BLaER1 treated with 17β-estradiol and CSF1 and Interleukin-3, amounts not matched to agents 10 nM and 100 nM (cell line): ENCODE results near the gene APOE.
"Not testable (repeated sequence)": the region's sequence is repeated elsewhere in the genome, so short reads cannot be mapped to it uniquely, and the experiment has no call there.

Experiments
- H3K27ac ChIP-seq, 11 experiments: shearing (Covaris generic); formaldehyde crosslinking; 2 replicates each; pipeline ENCODE4 v1.8.1; 2022
- H3K27me3 ChIP-seq, 11 experiments: shearing (Covaris generic); formaldehyde crosslinking; 2 replicates each; pipeline ENCODE4 v1.8.1; 2022
- H3K36me3 ChIP-seq, 11 experiments: shearing (Covaris generic); formaldehyde crosslinking; 2 replicates each; pipeline ENCODE4 v1.8.1; 2022
- H3K4me1 ChIP-seq, 10 experiments: shearing (Covaris generic); formaldehyde crosslinking; 2 replicates each; pipeline ENCODE4 v1.8.1; 2022
- H3K4me2 ChIP-seq, 11 experiments: shearing (Covaris generic); formaldehyde crosslinking; 2 replicates each; pipeline ENCODE4 v1.8.1; 2022
- H3K4me3 ChIP-seq, 10 experiments: shearing (Covaris generic); formaldehyde crosslinking; 2 replicates each; pipeline ENCODE4 v1.8.1; 2022
- H3K9ac ChIP-seq, 11 experiments: shearing (Covaris generic); formaldehyde crosslinking; 2 replicates each; pipeline ENCODE4 v1.8.1; 2022
- H3K9me3 ChIP-seq, 11 experiments: shearing (Covaris generic); formaldehyde crosslinking; replicated peaks in 1 of 11; 2 replicates each; pipeline ENCODE4 v1.8.1; 2022
- H4K20me1 ChIP-seq, 11 experiments: shearing (Covaris generic); formaldehyde crosslinking; 2 replicates each; pipeline ENCODE4 v1.8.1; 2022
- Cebpa-rat ChIP-seq, 11 experiments: shearing (Covaris generic); IDR thresholded peaks; 2 replicates each; pipeline ENCODE4 v1.8.1; 2022

The APOE gene

GRCh38 chr19:44879309-44880065 lies 26.1 kb upstream of the APOE start:
- H3K9ac ChIP-seq = peak overlapping the region in 8 of 11 experiments; percentile 11 to 52 (median 28); a peak in 10 of 22 replicates
- peaks cover 0 to 51% (median 0%) of the 10 kb centered on the region in 11 experiments; a peak in 8 of 22 replicates for H4K20me1 ChIP-seq
- H3K36me3 ChIP-seq = peaks cover 50 to 98% (median 64%) of the 10 kb centered on the region in 11 experiments
- H3K4me3 ChIP-seq = no peak overlapping the region
- peaks cover 18 to 41% (median 32%) of the 10 kb centered on the region in 10 experiments for H3K4me1 ChIP-seq
- H3K4me2 ChIP-seq = peak overlapping the region in 8 of 11 experiments; percentile 9 to 53 (median 40); a peak in 11 of 22 replicates
- no peak for TF ChIP-seq Cebpa-rat (IDR thresholded peaks at IDR 0.05)
- H3K27me3 ChIP-seq = no peaks in the 10 kb centered on the region
- peak overlapping the region in 7 of 11 experiments; percentile 16 to 36 (median 24); a peak in 9 of 22 replicates for H3K27ac ChIP-seq
- H3K9me3 ChIP-seq = no peaks in the 10 kb centered on the region

- Histone ChIP-seq H3K36me3 (peaks cover 43 to 98% (median 61%) of the 10 kb centered on the region in 11 experiments), H4K20me1 (peaks cover 0 to 25% (median 0%) of the 10 kb centered on the region in 11 experiments; a peak in 7 of 22 replicates), H3K4me1 (peaks cover 6 to 24% (median 20%) of the 10 kb centered on the region in 10 experiments), H3K4me2 (no peak overlapping the region), H3K27me3 (no peaks in the 10 kb centered on the region), H3K9me3 (no peaks in the 10 kb centered on the region), H3K4me3 (no peak overlapping the region), H3K9ac (no peak overlapping the region), H3K27ac (no peak overlapping the region)
- TF ChIP-seq Cebpa-rat (IDR thresholded peaks at IDR 0.05) = no peak
Measured at GRCh38 chr19:44882063-44882462, 23.5 kb upstream of the APOE start.

GRCh38 chr19:44882619-44883397 lies 22.8 kb upstream of the APOE start:
- H3K9me3 ChIP-seq, H3K4me2 ChIP-seq, H3K27ac ChIP-seq, H3K9ac ChIP-seq, H3K4me3 ChIP-seq, H3K27me3 ChIP-seq: not testable (repeated sequence)
- Histone ChIP-seq H3K36me3 (peaks cover 41 to 98% (median 61%) of the 10 kb centered on the region in 11 experiments), H4K20me1 (peaks cover 0 to 18% (median 0%) of the 10 kb centered on the region in 11 experiments; a peak in 4 of 22 replicates), H3K4me1 (peaks cover 0 to 18% (median 13%) of the 10 kb centered on the region in 10 experiments; a peak in 13 of 20 replicates)

- Histone ChIP-seq H3K27me3 (no peaks in the 10 kb centered on the region), H3K4me3 (no peak overlapping the region), H3K36me3 (peaks cover 43 to 98% (median 61%) of the 10 kb centered on the region in 11 experiments), H3K4me2 (no peak overlapping the region), H4K20me1 (peaks cover 0 to 9% (median 0%) of the 10 kb centered on the region in 11 experiments; a peak in 4 of 22 replicates), H3K9ac (no peak overlapping the region), H3K9me3 (no peaks in the 10 kb centered on the region), H3K27ac (no peak overlapping the region), H3K4me1 (peaks cover 2 to 10% (median 9%) of the 10 kb centered on the region in 10 experiments; a peak in 15 of 20 replicates)
- no peak for TF ChIP-seq Cebpa-rat (IDR thresholded peaks at IDR 0.05)
Measured at GRCh38 chr19:44883922-44884321, 21.7 kb upstream of the APOE start.

GRCh38 chr19:44884566-44884965 lies 21.0 kb upstream of the APOE start:
- Histone ChIP-seq H3K4me1 (peaks cover 5 to 10% (median 6%) of the 10 kb centered on the region in 10 experiments), H3K9ac (no peak overlapping the region), H4K20me1 (peaks cover 0 to 3% (median 0%) of the 10 kb centered on the region in 11 experiments; a peak in 4 of 22 replicates), H3K27ac (no peak overlapping the region), H3K4me3 (no peak overlapping the region), H3K9me3 (no peaks in the 10 kb centered on the region), H3K4me2 (no peak overlapping the region), H3K36me3 (peaks cover 38 to 95% (median 58%) of the 10 kb centered on the region in 11 experiments), H3K27me3 (no peaks in the 10 kb centered on the region)
- no peak for TF ChIP-seq Cebpa-rat (IDR thresholded peaks at IDR 0.05)

- H4K20me1 ChIP-seq = peaks cover 0 to under 1% (median 0%) of the 10 kb centered on the region in 11 experiments; a peak in 2 of 22 replicates
- no peak overlapping the region for H3K4me3 ChIP-seq
- no peak for TF ChIP-seq Cebpa-rat (IDR thresholded peaks at IDR 0.05)
- H3K9me3 ChIP-seq = no peaks in the 10 kb centered on the region
- H3K9ac ChIP-seq = no peak overlapping the region
- no peak overlapping the region for H3K4me2 ChIP-seq
- H3K4me1 ChIP-seq = peaks cover 7 to 15% (median 10%) of the 10 kb centered on the region in 10 experiments
- H3K36me3 ChIP-seq = peaks cover 38 to 81% (median 54%) of the 10 kb centered on the region in 11 experiments
- no peak overlapping the region for H3K27ac ChIP-seq
- H3K27me3 ChIP-seq = no peaks in the 10 kb centered on the region
Measured at GRCh38 chr19:44886141-44886540, 19.5 kb upstream of the APOE start.

GRCh38 chr19:44887648-44888047 lies 17.9 kb upstream of the APOE start:
- Histone ChIP-seq H3K4me3 (no peak overlapping the region), H3K36me3 (peaks cover 45 to 69% (median 61%) of the 10 kb centered on the region in 11 experiments), H3K27ac (no peak overlapping the region), H3K9me3 (no peaks in the 10 kb centered on the region), H4K20me1 (peaks cover 0 to 15% (median 9%) of the 10 kb centered on the region in 11 experiments; a peak in 15 of 22 replicates), H3K9ac (no peak overlapping the region), H3K4me2 (no peak overlapping the region), H3K4me1 (peaks cover 15 to 26% (median 18%) of the 10 kb centered on the region in 10 experiments), H3K27me3 (no peaks in the 10 kb centered on the region)
- no peak for TF ChIP-seq Cebpa-rat (IDR thresholded peaks at IDR 0.05)

- not testable (repeated sequence) for H3K27me3 ChIP-seq, H3K4me2 ChIP-seq, H3K9me3 ChIP-seq, H3K4me3 ChIP-seq, H3K27ac ChIP-seq, H3K9ac ChIP-seq
- Histone ChIP-seq H3K4me1 (peaks cover 20 to 33% (median 24%) of the 10 kb centered on the region in 10 experiments), H3K36me3 (peaks cover 45 to 70% (median 65%) of the 10 kb centered on the region in 11 experiments), H4K20me1 (peaks cover 0 to 22% (median 16%) of the 10 kb centered on the region in 11 experiments; a peak in 16 of 22 replicates)
Measured at GRCh38 chr19:44888335-44888734, 17.3 kb upstream of the APOE start.
